Stomach (tissue), 9 donors: Measurements from ENCODE around the gene RABGAP1L. TPM values are rescaled to one million over a fixed set of nuclear protein-coding genes. Genes with fewer than 3 reads are reported as not detected.

ENCODE experiments used
- DNase-seq, 2 donors: peaks; one replicate each; pipeline versions ENCODE4 v3.0.0 to v3.0.0-alpha.2; 2013 to 2019
- H3K27ac ChIP-seq, 5 donors: fragments of 200-600 bp in 4 of 5; sonication (generic) in 4 of 5; one replicate each; pipeline ENCODE4 v1.5.1; 2013 to 2019; ENCODE audit warnings: mild to moderate bottlenecking in 1 of 5, moderate library complexity in 1 of 5
- H3K27me3 ChIP-seq, 3 donors: fragments of 200-600 bp; sonication (generic); one replicate each; pipeline ENCODE4 v1.5.1; 2017 to 2019; ENCODE audit warnings: mixed run types in 1 of 3
- H3K36me3 ChIP-seq, 4 donors: fragments of 200-600 bp; sonication (generic); 1 replicate in 3 of 4; 2 replicates in 1 of 4; pipeline ENCODE4 v1.5.1; 2016 to 2019
- H3K4me1 ChIP-seq, 4 donors: fragments of 200-600 bp; sonication (generic); one replicate each; pipeline ENCODE4 v1.5.1; 2016 to 2019
- H3K4me3 ChIP-seq, 4 donors: fragments of 200-600 bp; sonication (generic) in 3 of 4; one replicate each; pipeline ENCODE4 v1.5.1; 2016 to 2019; ENCODE audit warnings: mild to moderate bottlenecking in 1 of 4
- H3K9me3 ChIP-seq, 4 donors: fragments of 200-600 bp; sonication (generic); one replicate each; pipeline ENCODE4 v1.5.1; 2016 to 2019
- EP300 ChIP-seq: sonication (generic); formaldehyde crosslinking; IDR thresholded peaks from one replicate; pipeline ENCODE4 v1.6.1; 2017; ENCODE audit warnings: antibody characterized with exemption
- POLR2A ChIP-seq, 4 donors: fragments of 450-650 bp; IDR thresholded peaks; one replicate each; pipeline ENCODE4 v1.6.1; 2016; ENCODE audit warnings: antibody characterized with exemption in 4 of 4, control low read depth in 2 of 4, mild to moderate bottlenecking in 1 of 4, moderate library complexity in 1 of 4
- POLR2AphosphoS5 ChIP-seq, 3 donors: sonication (generic); formaldehyde crosslinking; IDR thresholded peaks; one replicate each; pipeline ENCODE4 v1.6.1; 2016; ENCODE audit warnings: antibody characterized with exemption in 3 of 3
- WGBS, 5 donors: extraction: QIAGEN DNeasy Blood & Tissue Kit in 3 of 5; methylation state at CpG; one replicate each; pipeline versions ENCODE4 v1.1.5 to v1.1.7; 2013 to 2018; 5-methylcytosine and 5-hydroxymethylcytosine counted together
- intact Hi-C: fragments of 100-400 bp; cut with DNase I; formaldehyde crosslinking; loops from one replicate; pipeline ENCODE4 v1.15.1; 2023; ENCODE audit warnings: low total_unique reads
- polyA plus RNA-seq, 3 donors: library from polyadenylated mRNA; stranded (reverse); fragments of 200-250 nt; gene quantifications; one replicate each; pipeline ENCODE4 v1.2.3, GENCODE V29; 2013
- total RNA-seq, 5 donors: library from RNA; depleted of rRNA; stranded (reverse); fragments of >200 nt; gene quantifications; one replicate each; pipeline versions ENCODE4 v1.1.0 to v1.2.3, GENCODE V29; 2014 to 2016
- TF ChIP-seq, protein P1 (sequence below), 7 experiments: fragments of 450-650 bp in 4 of 7; fragments of 200-600 bp in 3 of 7; sonication (generic) in 3 of 7; IDR thresholded peaks; one replicate each; pipeline ENCODE4 v1.5.1; 2016 to 2019; ENCODE audit warnings: antibody characterized with exemption in 7 of 7, control low read depth in 2 of 7, mild to moderate bottlenecking in 1 of 7
- donor health status: healthy with polysubstance abuse.
- donor health status: Bipolar disorder and iron deficiency.
- donor health status: healthy.

RABGAP1L gene
- total and polyA plus RNA-seq, 8 donors = 14.2 to 238 (median 57.9) TPM

DNA sequence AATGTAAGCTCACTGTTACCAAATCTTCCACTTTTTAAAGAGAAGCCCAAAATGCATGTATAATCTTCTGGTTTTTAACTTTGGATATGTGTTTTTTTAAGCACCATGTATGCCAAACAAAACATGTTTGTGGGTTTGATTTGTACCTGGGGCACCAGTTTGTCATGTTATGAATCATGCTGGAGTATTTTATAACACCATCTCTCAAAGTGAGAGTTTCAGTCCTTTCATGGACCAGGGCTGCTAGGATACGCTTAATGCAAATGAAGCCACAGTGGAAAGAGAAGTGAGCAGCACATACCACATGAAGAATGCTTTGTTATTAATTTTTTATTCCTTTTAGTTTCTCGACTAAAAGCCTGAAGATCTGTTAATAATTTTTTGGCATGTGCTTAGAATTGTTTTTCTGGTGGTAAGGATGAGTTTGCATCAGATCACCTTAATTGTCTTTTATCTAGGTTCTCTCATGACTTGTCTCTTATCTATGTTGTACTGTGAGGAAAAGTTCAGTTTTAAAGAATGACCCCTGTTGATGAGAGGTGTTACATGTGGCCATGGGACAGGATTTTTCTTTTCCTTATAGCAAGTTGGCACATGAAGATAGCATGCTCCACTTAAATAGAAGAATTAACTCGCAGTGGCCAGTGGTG, 2.0 kb upstream of the RABGAP1L start:
- no peak overlapping the region for H3K4me3 ChIP-seq
- H3K27me3 ChIP-seq = no peaks in the 10 kb centered on the region
- WGBS, 5 donors = 78 to 80% (median 80%) methylated on average over 3 of the region's 3 CpGs
- H3K4me1 ChIP-seq = peaks cover 4 to 28% (median 14%) of the 10 kb centered on the region in 4 donors
- intact Hi-C loops = no loop called here
- H3K36me3 ChIP-seq = no peaks in the 10 kb centered on the region
- TF ChIP-seq, protein P1, sequence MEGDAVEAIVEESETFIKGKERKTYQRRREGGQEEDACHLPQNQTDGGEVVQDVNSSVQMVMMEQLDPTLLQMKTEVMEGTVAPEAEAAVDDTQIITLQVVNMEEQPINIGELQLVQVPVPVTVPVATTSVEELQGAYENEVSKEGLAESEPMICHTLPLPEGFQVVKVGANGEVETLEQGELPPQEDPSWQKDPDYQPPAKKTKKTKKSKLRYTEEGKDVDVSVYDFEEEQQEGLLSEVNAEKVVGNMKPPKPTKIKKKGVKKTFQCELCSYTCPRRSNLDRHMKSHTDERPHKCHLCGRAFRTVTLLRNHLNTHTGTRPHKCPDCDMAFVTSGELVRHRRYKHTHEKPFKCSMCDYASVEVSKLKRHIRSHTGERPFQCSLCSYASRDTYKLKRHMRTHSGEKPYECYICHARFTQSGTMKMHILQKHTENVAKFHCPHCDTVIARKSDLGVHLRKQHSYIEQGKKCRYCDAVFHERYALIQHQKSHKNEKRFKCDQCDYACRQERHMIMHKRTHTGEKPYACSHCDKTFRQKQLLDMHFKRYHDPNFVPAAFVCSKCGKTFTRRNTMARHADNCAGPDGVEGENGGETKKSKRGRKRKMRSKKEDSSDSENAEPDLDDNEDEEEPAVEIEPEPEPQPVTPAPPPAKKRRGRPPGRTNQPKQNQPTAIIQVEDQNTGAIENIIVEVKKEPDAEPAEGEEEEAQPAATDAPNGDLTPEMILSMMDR (IDR thresholded peaks at IDR 0.05) = no peak
- TF ChIP-seq EP300 (no peak), POLR2A (IDR thresholded peaks at IDR 0.05) (no peak), POLR2AphosphoS5 (IDR thresholded peaks at IDR 0.05) (no peak)
- no peak overlapping the region for H3K27ac ChIP-seq
- H3K9me3 ChIP-seq = no peaks in the 10 kb centered on the region
- DNase-seq = no peak

GRCh38 chr1:174158767-174159251, 511 bp upstream of the RABGAP1L start:
- intact Hi-C loops = no loop called here
- peak overlapping the region; percentile 83 to 96 (median 92) for H3K27ac ChIP-seq
- 1 to 2% (median 1%) methylated on average over 10 to 23 of the region's 23 CpGs for WGBS, 5 donors
- H3K27me3 ChIP-seq = no peaks in the 10 kb centered on the region
- no peak for DNase-seq
- peak overlapping the region; percentile 65 to 99 (median 92) for H3K4me3 ChIP-seq
- H3K9me3 ChIP-seq = no peaks in the 10 kb centered on the region
- H3K4me1 ChIP-seq = peaks cover 4 to 28% (median 14%) of the 10 kb centered on the region in 4 donors
- H3K36me3 ChIP-seq = no peaks in the 10 kb centered on the region
- TF ChIP-seq POLR2A (IDR thresholded peaks at IDR 0.05) (no peak), POLR2AphosphoS5 (IDR thresholded peaks at IDR 0.05) (no peak), EP300 (no peak)
- TF ChIP-seq, protein P1 (IDR thresholded peaks at IDR 0.05) = no peak

DNA sequence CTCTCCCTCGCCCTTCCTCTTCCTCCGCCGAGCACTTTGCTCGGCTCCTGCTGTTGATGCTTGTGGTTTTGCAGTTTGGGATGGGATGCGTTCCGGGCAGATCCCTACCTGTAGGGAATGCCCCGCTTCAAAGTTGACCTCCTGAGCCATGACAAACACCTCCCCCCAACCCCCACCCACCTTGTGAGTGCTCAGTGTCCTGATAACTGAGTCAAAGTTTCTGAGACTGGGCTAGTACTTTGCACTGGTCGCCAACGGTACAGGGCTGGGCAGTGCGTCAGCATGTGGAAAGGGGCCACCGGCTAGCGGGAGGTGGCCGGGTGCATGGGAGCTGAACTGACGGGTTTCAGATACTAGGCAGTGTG, 771 bp downstream of the RABGAP1L start:
- TF ChIP-seq POLR2A (IDR thresholded peaks at IDR 0.05) (no peak), EP300 (no peak), POLR2AphosphoS5 (IDR thresholded peaks at IDR 0.05) (no peak)
- TF ChIP-seq, protein P1 (IDR thresholded peaks at IDR 0.05) = no peak
- Histone ChIP-seq H3K9me3 (no peaks in the 10 kb centered on the region), H3K27ac (peak overlapping the region; percentile 87 to 98 (median 96)), H3K27me3 (no peaks in the 10 kb centered on the region), H3K4me1 (peaks cover 4 to 36% (median 17%) of the 10 kb centered on the region in 4 donors), H3K4me3 (peak overlapping the region; percentile 65 to 99 (median 92)), H3K36me3 (no peaks in the 10 kb centered on the region)
- 0 to 3% (median 1%) methylated on average over 14 of the region's 14 CpGs for WGBS, 5 donors
- intact Hi-C loops = no loop called here
- peak; percentile 66 to 70 for DNase-seq

GRCh38 chr1:174160603-174161002, 1.3 kb downstream of the RABGAP1L start:
- intact Hi-C loops = no loop called here
- peak overlapping the region in 2 of 5 donors; percentile 87 to 96 for H3K27ac ChIP-seq
- 56 to 71% (median 63%) methylated on average over 5 of the region's 5 CpGs for WGBS, 5 donors

DNA sequence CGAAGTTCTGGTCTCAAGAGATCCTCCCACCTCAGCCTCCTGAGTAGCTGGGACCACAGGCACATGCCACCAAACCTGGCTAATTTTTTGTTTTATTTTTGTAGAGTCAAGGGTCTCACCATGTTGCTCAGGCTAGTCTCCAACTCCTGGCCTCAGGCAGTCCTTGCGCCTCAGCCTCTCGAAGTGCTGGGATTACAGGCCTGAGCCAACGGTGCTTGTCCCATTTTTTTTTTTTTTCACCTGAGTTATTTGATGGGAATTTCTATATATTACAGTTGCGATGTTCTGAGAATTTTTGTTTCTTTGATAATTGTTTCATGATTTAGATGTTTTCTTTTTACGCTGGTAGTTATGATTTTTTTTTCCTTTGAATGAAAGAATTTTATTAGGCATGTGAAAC, 2.5 kb downstream of the RABGAP1L start:
- WGBS, 5 donors = 88 to 93% (median 92%) methylated on average over 6 of the region's 6 CpGs
- no peaks in the 10 kb centered on the region for H3K27me3 ChIP-seq
- intact Hi-C loops = no loop called here
- no peak overlapping the region for H3K4me3 ChIP-seq
- H3K36me3 ChIP-seq = no peaks in the 10 kb centered on the region
- H3K9me3 ChIP-seq = no peaks in the 10 kb centered on the region
- H3K27ac ChIP-seq = no peak overlapping the region
- TF ChIP-seq EP300 (no peak), POLR2AphosphoS5 (IDR thresholded peaks at IDR 0.05) (no peak), POLR2A (IDR thresholded peaks at IDR 0.05) (no peak)
- TF ChIP-seq, protein P1 (IDR thresholded peaks at IDR 0.05) = no peak
- DNase-seq = no peak
- H3K4me1 ChIP-seq = peaks cover 4 to 53% (median 24%) of the 10 kb centered on the region in 4 donors

More at GRCh38 chr1:174160603-174161002, 1.3 kb downstream of the RABGAP1L start:
- H3K27me3 ChIP-seq = no peaks in the 10 kb centered on the region
- no peaks in the 10 kb centered on the region for H3K9me3 ChIP-seq
- no peak for DNase-seq
- no peaks in the 10 kb centered on the region for H3K36me3 ChIP-seq
- H3K4me3 ChIP-seq = peak overlapping the region; percentile 65 to 99 (median 92)
- TF ChIP-seq POLR2AphosphoS5 (IDR thresholded peaks at IDR 0.05) = no peak
- TF ChIP-seq POLR2A (IDR thresholded peaks at IDR 0.05) = no peak
- H3K4me1 ChIP-seq = peaks cover 4 to 41% (median 20%) of the 10 kb centered on the region in 4 donors
